BJ (cell line): ENCODE data around the gene DNAH10. TPM values are rescaled to one million over a fixed set of nuclear protein-coding genes. Genes with fewer than 3 reads are reported as not detected.

ENCODE experiments used
- CTCF ChIA-PET: fragments of 350-600 bp; formaldehyde crosslinking; extraction: SDS; loops from one replicate; lab custom pipeline; 2021; ENCODE audit warnings: antibody characterized with exemption, inconsistent platforms; lab: Yijun Ruan, JAX
- POLR2A ChIA-PET: fragments of 300-600 bp; sonication (Branson Sonifier 250); formaldehyde crosslinking; extraction: SDS; loops from one replicate; lab custom pipeline; 2021; ENCODE audit warnings: antibody characterized with exemption; lab: Charles Lee
- DNase-seq: peaks from one replicate; pipeline ENCODE4 v3.0.0-alpha.2; 2011; ENCODE audit warnings: low read depth
- H3K27me3 ChIP-seq: 2 replicates; pipeline ENCODE4 v1.6.0; 2011; ENCODE audit warnings: low read length; ENCODE audit not compliant: control insufficient read depth, insufficient read depth
- H3K36me3 ChIP-seq: 2 replicates; pipeline ENCODE4 v1.5.1; 2011; ENCODE audit warnings: low read length; ENCODE audit not compliant: control insufficient read depth, insufficient read depth
- H3K4me3 ChIP-seq: 2 replicates; pipeline ENCODE4 v1.5.1; 2011; ENCODE audit warnings: low read depth, mild to moderate bottlenecking, control low read depth, low read length
- CTCF ChIP-seq: IDR thresholded peaks from 2 replicates; pipeline ENCODE4 v1.5.1; 2011; ENCODE audit warnings: low read depth, mild to moderate bottlenecking, control low read depth, inconsistent platforms, low read length, moderate library complexity; ENCODE audit not compliant: insufficient read depth
- polyA plus RNA-seq: library from polyadenylated mRNA; depleted of rRNA; stranded (reverse); fragments of >200 nt; gene quantifications from 2 replicates; pipeline ENCODE4 v1.2.3, GENCODE V29; 2011

DNAH10 gene
- polyA plus RNA-seq, 1 experiment: 0.61 TPM

GRCh38 chr12:123937707-123938591 lies 175.8 kb downstream of the DNAH10 start:
- CTCF ChIA-PET: interaction anchor here (0.6 to 1.4 kb wide), 3 partner anchors 8 to 95 kb away, joined by 3 to 4 read pairs (median 3); no protein-coding TSS in a partner anchor
- no peak for TF ChIP-seq CTCF
- no peak overlapping the region for H3K4me3 ChIP-seq
- no peaks in the 10 kb centered on the region for H3K27me3 ChIP-seq
- POLR2A ChIA-PET: interaction anchor here (0.5 kb wide), 1 partner anchor 24 kb away, joined by 3 read pairs; no protein-coding TSS in a partner anchor
- no peak for DNase-seq
- H3K36me3 ChIP-seq: peaks cover 23% of the 10 kb centered on the region

- DNase-seq: no peak
- TF ChIP-seq CTCF: peak; percentile 51
These were observed 176.8 kb downstream of the DNAH10 start for GRCh38 chr12:123938679-123939480.

GRCh38 chr12:123939716-123940626 lies 177.9 kb downstream of the DNAH10 start:
- Histone ChIP-seq H3K4me3 (no peak overlapping the region), H3K27me3 (no peaks in the 10 kb centered on the region), H3K36me3 (peaks cover 25% of the 10 kb centered on the region)
- ChIA-PET POLR2A (no interaction called here), CTCF (interaction anchor here (1.2 to 1.3 kb wide), 3 partner anchors 17 to 93 kb away, joined by 3 to 4 read pairs (median 3); no protein-coding TSS in a partner anchor)
- DNase-seq: no peak
- TF ChIP-seq CTCF: no peak

More at GRCh38 chr12:123938679-123939480, 176.8 kb downstream of the DNAH10 start:
- ChIA-PET CTCF (interaction anchor here (0.6 to 1.4 kb wide), 6 partner anchors 9 to 94 kb away, joined by 3 to 4 read pairs (median 3); no protein-coding TSS in a partner anchor), POLR2A (no interaction called here)
- Histone ChIP-seq H3K27me3 (no peaks in the 10 kb centered on the region), H3K4me3 (no peak overlapping the region), H3K36me3 (peaks cover 23% of the 10 kb centered on the region)

GRCh38 chr12:123940627-123940966 lies 178.5 kb downstream of the DNAH10 start:
- Histone ChIP-seq H3K27me3 (no peaks in the 10 kb centered on the region), H3K36me3 (peaks cover 27% of the 10 kb centered on the region), H3K4me3 (no peak overlapping the region)
- DNase-seq: no peak
- no peak for TF ChIP-seq CTCF
- ChIA-PET CTCF (no interaction called here), POLR2A (no interaction called here)
